HepG2 (cell line): ENCODE measurements around the gene NUDT7. TPM values are rescaled to one million over a fixed set of nuclear protein-coding genes. Genes with fewer than 3 reads are reported as not detected.

ENCODE experiments used
- ATRX ChIP-seq: sonication (generic); formaldehyde crosslinking; IDR thresholded peaks from 2 replicates; pipeline ENCODE4 v1.4.0; 2020; ENCODE audit warnings: missing genetic modification reagents, borderline replicate concordance
- BCLAF1 ChIP-seq: fragments of 450-650 bp; IDR thresholded peaks from 2 replicates; pipeline ENCODE4 v1.6.1; 2017; ENCODE audit warnings: mild to moderate bottlenecking
- BRCA1 ChIP-seq: sonication (generic); formaldehyde crosslinking; IDR thresholded peaks from 2 replicates; pipeline ENCODE4 v1.4.0; 2020; ENCODE audit warnings: missing genetic modification reagents
- ELK4 ChIP-seq: sonication (generic); formaldehyde crosslinking; IDR thresholded peaks from 2 replicates; pipeline ENCODE4 v1.9.0; 2021; ENCODE audit warnings: missing genetic modification reagents, borderline replicate concordance
- EP300 ChIP-seq, 3 experiments: sonication (generic) in 1 of 3; formaldehyde crosslinking in 1 of 3; IDR thresholded peaks; 2 replicates each; pipeline versions ENCODE4 v1.5.1 to v1.6.1; 2011 to 2020; ENCODE audit warnings: low read depth in 2 of 3, low read length in 2 of 3, borderline replicate concordance in 1 of 3, improper control_type of control experiment in 1 of 3, mild to moderate bottlenecking in 1 of 3, missing genetic modification reagents in 1 of 3, moderate library complexity in 1 of 3
- ETV5 ChIP-seq: IDR thresholded peaks from 2 replicates; pipeline ENCODE4 v1.6.1; 2018; ENCODE audit warnings: missing biosample characterization, missing genetic modification reagents, inconsistent platforms, borderline replicate concordance
- FOXP4 ChIP-seq: sonication (generic); formaldehyde crosslinking; IDR thresholded peaks from 2 replicates; pipeline ENCODE4 v1.4.0; 2020; ENCODE audit warnings: missing genetic modification reagents
- GPN1 ChIP-seq: sonication (generic); formaldehyde crosslinking; IDR thresholded peaks from 2 replicates; pipeline ENCODE4 v1.5.1; 2020; ENCODE audit warnings: missing genetic modification reagents, borderline replicate concordance
- MIER3 ChIP-seq: IDR thresholded peaks from 2 replicates; pipeline ENCODE4 v1.6.1; 2016; ENCODE audit warnings: missing compliant biosample characterization, borderline replicate concordance
- PBX2 ChIP-seq: IDR thresholded peaks from 2 replicates; pipeline ENCODE4 v1.6.1; 2016; ENCODE audit warnings: control low read depth
- SMAD9 ChIP-seq: sonication (generic); formaldehyde crosslinking; IDR thresholded peaks from 2 replicates; pipeline ENCODE4 v1.5.1; 2020; ENCODE audit warnings: mild to moderate bottlenecking, missing genetic modification reagents
- TGIF2 ChIP-seq: IDR thresholded peaks from 2 replicates; pipeline ENCODE4 v1.6.1; 2016; ENCODE audit warnings: control low read depth, missing compliant biosample characterization
- ZFP36L1 ChIP-seq: sonication (generic); formaldehyde crosslinking; IDR thresholded peaks from 2 replicates; pipeline ENCODE4 v1.8.0; 2022; ENCODE audit warnings: mild to moderate bottlenecking, missing genetic modification reagents, moderate library complexity
- ZNF124 ChIP-seq: sonication (generic); formaldehyde crosslinking; IDR thresholded peaks from 2 replicates; pipeline ENCODE4 v1.4.0; 2020; ENCODE audit warnings: missing genetic modification reagents
- ZNF264 ChIP-seq: sonication (generic); formaldehyde crosslinking; IDR thresholded peaks from 2 replicates; pipeline ENCODE4 v1.4.0; 2020; ENCODE audit warnings: missing genetic modification reagents
- ZNF296 ChIP-seq: sonication (generic); formaldehyde crosslinking; conservative IDR thresholded peaks from 2 replicates; pipeline ENCODE4 v1.5.0; 2020; ENCODE audit warnings: mild to moderate bottlenecking, missing genetic modification reagents
- ZNF570 ChIP-seq: sonication (generic); formaldehyde crosslinking; IDR thresholded peaks from 2 replicates; pipeline ENCODE4 v1.4.0; 2020; ENCODE audit warnings: mild to moderate bottlenecking, missing genetic modification reagents, borderline replicate concordance
- ZNF580 ChIP-seq: IDR thresholded peaks from 2 replicates; pipeline ENCODE4 v1.6.1; 2016; ENCODE audit warnings: low read depth, borderline replicate concordance
- ZNF639 ChIP-seq: conservative IDR thresholded peaks from 2 replicates; pipeline ENCODE4 v1.6.1; 2018; ENCODE audit warnings: missing genetic modification reagents
- ZNF672 ChIP-seq: sonication (generic); formaldehyde crosslinking; IDR thresholded peaks from 2 replicates; pipeline ENCODE4 v1.8.1; 2022; ENCODE audit warnings: missing genetic modification reagents
- ZNF7 ChIP-seq: IDR thresholded peaks from 2 replicates; pipeline ENCODE4 v1.6.1; 2016; ENCODE audit warnings: missing biosample characterization, missing genetic modification reagents
- ZNF768 ChIP-seq: sonication (generic); formaldehyde crosslinking; IDR thresholded peaks from 2 replicates; pipeline ENCODE4 v1.4.0; 2020; ENCODE audit warnings: missing genetic modification reagents
- polyA plus RNA-seq, 8 experiments: library from polyadenylated mRNA; depleted of rRNA in 3 of 8; stranded (reverse) in 7 of 8; unstranded in 1 of 8; fragments of >200 nt; fragmentation: Illumina TruSeq in 4 of 8; extraction: Trizol in 4 of 8; gene quantifications; 2 replicates each; pipeline versions ENCODE4 v1.2.1 to v1.2.3, GENCODE V29; 2011 to 2016; ENCODE audit warnings: low read depth in 4 of 8, missing spikeins in 1 of 8, mixed read lengths in 1 of 8; ENCODE audit not compliant: insufficient read depth in 1 of 8
- total RNA-seq, 5 experiments: library from RNA; depleted of rRNA; stranded (reverse); fragments of >200 nt; fragmentation: Illumina TruSeq; extraction: Trizol; gene quantifications; 2 replicates each; pipeline ENCODE4 v1.2.3, GENCODE V29; 2016; ENCODE audit warnings: low read depth in 1 of 5

NUDT7 gene
- total and polyA plus RNA-seq, 2 of the 13 experiments (the other 11 are each of a cell fraction or from before 2014, with no cell fraction given), result 14.3 to 23.9 TPM

- TF ChIP-seq ELK4 (no peak), ZFP36L1 (CRISPR knock-in tag) (no peak), ZNF124 (CRISPR knock-in tag) (no peak), ZNF7 (CRISPR knock-in tag) (no peak), FOXP4 (CRISPR knock-in tag) (peak; percentile 50; the same call in 1 of the 2 replicates), GPN1 (no peak), EP300 (IDR thresholded peaks at IDR 0.05; ENCODE audit: low read depth in 2 of 2, low read length in 2 of 2) (no peak), EP300 (CRISPR knock-in tag; IDR thresholded peaks at IDR 0.05; ENCODE audit: borderline replicate concordance) (no peak), ETV5 (CRISPR knock-in tag) (peak; percentile 51; the same call in 1 of the 2 replicates), ZNF580 (no peak), ZNF672 (CRISPR knock-in tag) (no peak), SMAD9 (CRISPR knock-in tag) (no peak), ZNF570 (CRISPR knock-in tag) (no peak), ZNF296 (no peak), BRCA1 (0 out of 2 replicates have a peak, but pooled peaks have one; percentile 68), TGIF2 (CRISPR knock-in tag) (peak; percentile 18; the same call in 1 of the 2 replicates), ZNF639 (CRISPR knock-in tag) (no peak), ZNF768 (CRISPR knock-in tag) (no peak), ATRX (no peak), MIER3 (CRISPR knock-in tag) (no peak), BCLAF1 (no peak), PBX2 (CRISPR knock-in tag) (no peak), ZNF264 (CRISPR knock-in tag) (peak; percentile 49; the same call in 1 of the 2 replicates)
Observed at GRCh38 chr16:77782694-77783093, 60.4 kb downstream of the NUDT7 start (continued).
